ENCODE results near the gene ZDHHC22. TPM values are rescaled to one million over a fixed set of nuclear protein-coding genes. Genes with fewer than 3 reads are reported as not detected.

The ZDHHC22 gene
- total RNA-seq, 1 experiment from 2014 or later: 11.3 TPM

DNA sequence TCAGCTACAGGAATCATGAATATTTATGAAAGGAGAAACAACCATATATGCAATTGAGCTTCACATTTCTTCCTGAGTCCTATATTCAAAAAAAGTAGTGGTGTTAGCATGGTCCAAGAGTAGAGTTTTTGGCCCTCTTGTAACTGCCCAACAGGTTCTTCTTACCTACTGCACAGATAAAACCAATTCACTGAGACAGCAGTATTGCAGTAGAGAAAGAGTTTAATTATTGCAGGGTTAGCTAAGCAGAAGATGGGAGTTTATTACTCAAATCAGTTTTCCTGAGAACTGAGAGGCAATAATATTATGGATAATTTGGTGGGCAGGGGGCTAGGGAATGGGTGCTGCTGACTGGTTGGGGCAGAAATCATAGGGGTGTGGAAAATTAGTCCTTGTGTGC, 50.1 kb downstream of the ZDHHC22 start:
- Histone ChIP-seq H3K4ac (ENCODE audit: low read depth, low read length) (no peak overlapping the region), H2AK5ac (ENCODE audit: insufficient read length, low read length) (no peak overlapping the region), H3T11ph (ENCODE audit: low read length) (no peak overlapping the region), H2BK5ac (ENCODE audit: insufficient read length, low read length) (no peak overlapping the region), H3K79me1 (ENCODE audit: insufficient read depth, low read depth, low read length, poor library complexity, severe bottlenecking) (no peaks in the 10 kb centered on the region), H4K20me1 (ENCODE audit: control insufficient read depth, insufficient read depth, insufficient read length) (no peaks in the 10 kb centered on the region), H2BK15ac (ENCODE audit: low read depth, low read length) (no peak overlapping the region), H3K27ac (ENCODE audit: insufficient read length, low read depth, low read length) (no peak overlapping the region), H3K4me1 (ENCODE audit: insufficient read depth, low read length) (peaks cover 7% of the 10 kb centered on the region; the same call in 1 of the 2 replicates), H4K5ac (ENCODE audit: insufficient read length, low read depth, low read length) (no peak overlapping the region), H2BK12ac (ENCODE audit: insufficient read length, low read depth, low read length) (no peak overlapping the region), H2BK20ac (ENCODE audit: low read depth, low read length, poor library complexity, severe bottlenecking) (no peak overlapping the region), H3K27me3 (ENCODE audit: insufficient read depth, low read length) (no peaks in the 10 kb centered on the region), H3K56ac (ENCODE audit: insufficient read length, low read depth, low read length) (no peak overlapping the region), H3K79me2 (ENCODE audit: insufficient read depth, low read length) (no peaks in the 10 kb centered on the region), H3K23ac (ENCODE audit: insufficient read length, low read depth, low read length) (no peak overlapping the region), H3K9ac (ENCODE audit: extremely low read depth, insufficient read length, low read length) (no peak overlapping the region), H3K9me3 (ENCODE audit: control insufficient read depth, low read depth, low read length) (peaks cover 10% of the 10 kb centered on the region), H4K8ac (replicated peaks; ENCODE audit: insufficient read length, low read depth, low read length) (no peak overlapping the region), H3K14ac (ENCODE audit: insufficient read depth, low read length) (no peak overlapping the region), H2BK120ac (ENCODE audit: low read depth, low read length, poor library complexity, severe bottlenecking) (no peak overlapping the region), H3K23me2 (ENCODE audit: insufficient read length, low read depth, low read length, poor library complexity, severe bottlenecking) (no peaks in the 10 kb centered on the region), H3K18ac (ENCODE audit: insufficient read length, low read depth, low read length) (no peak overlapping the region), H2AFZ (ENCODE audit: low read length) (no peak overlapping the region), H3K4me2 (ENCODE audit: insufficient read depth, insufficient read length, low read length) (no peak overlapping the region), H4K91ac (ENCODE audit: insufficient read length, low read depth, low read length) (no peak overlapping the region)
- TF ChIP-seq CTCF (conservative IDR thresholded peaks at IDR 0.05): no peak
- H3K27me3 Mint-ChIP-seq (ENCODE audit: low read depth): peaks cover 2% of the 10 kb centered on the region; the same call in 1 of the 2 replicates
- no peak overlapping the region for H3K4me3 Mint-ChIP-seq
- H3K36me3 Mint-ChIP-seq (ENCODE audit: insufficient read depth in 1 of 3, low read depth in 3 of 3): peaks cover 7 to 15% (median 8%) of the 10 kb centered on the region in 3 experiments
- no peak for DNase-seq
- H3K4me1 Mint-ChIP-seq: peaks cover 41 to 47% of the 10 kb centered on the region in 2 experiments
- H3K27ac Mint-ChIP-seq: no peak overlapping the region
- H3K9me3 Mint-ChIP-seq: peaks cover 14 to 20% of the 10 kb centered on the region in 2 experiments

All from H9 (cell line).